Measurements from ENCODE around the gene FRMD8.

DNA sequence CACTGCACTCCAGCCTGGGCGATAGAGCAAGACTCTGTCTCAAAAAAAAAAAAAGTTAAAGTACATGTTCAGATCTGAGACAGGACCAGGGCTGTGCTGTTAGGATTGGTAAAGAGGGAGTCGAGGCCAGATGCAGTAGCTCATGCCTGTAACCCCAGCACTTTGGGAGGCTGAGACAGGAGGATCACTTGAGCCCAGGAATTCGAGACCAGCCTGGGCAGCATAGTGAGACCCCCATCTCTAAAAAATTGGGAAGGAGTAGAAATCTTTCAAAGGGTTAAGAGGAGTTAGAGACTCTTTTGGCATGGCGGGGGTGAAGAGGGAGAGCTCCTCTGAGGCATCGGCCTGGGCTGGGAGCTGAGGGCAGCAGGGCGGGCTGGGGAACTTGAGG is 15.8 kb upstream of the FRMD8 start:
- TF ChIP-seq, protein P1, sequence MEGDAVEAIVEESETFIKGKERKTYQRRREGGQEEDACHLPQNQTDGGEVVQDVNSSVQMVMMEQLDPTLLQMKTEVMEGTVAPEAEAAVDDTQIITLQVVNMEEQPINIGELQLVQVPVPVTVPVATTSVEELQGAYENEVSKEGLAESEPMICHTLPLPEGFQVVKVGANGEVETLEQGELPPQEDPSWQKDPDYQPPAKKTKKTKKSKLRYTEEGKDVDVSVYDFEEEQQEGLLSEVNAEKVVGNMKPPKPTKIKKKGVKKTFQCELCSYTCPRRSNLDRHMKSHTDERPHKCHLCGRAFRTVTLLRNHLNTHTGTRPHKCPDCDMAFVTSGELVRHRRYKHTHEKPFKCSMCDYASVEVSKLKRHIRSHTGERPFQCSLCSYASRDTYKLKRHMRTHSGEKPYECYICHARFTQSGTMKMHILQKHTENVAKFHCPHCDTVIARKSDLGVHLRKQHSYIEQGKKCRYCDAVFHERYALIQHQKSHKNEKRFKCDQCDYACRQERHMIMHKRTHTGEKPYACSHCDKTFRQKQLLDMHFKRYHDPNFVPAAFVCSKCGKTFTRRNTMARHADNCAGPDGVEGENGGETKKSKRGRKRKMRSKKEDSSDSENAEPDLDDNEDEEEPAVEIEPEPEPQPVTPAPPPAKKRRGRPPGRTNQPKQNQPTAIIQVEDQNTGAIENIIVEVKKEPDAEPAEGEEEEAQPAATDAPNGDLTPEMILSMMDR (IDR thresholded peaks at IDR 0.05; ENCODE audit: poor library complexity, severe bottlenecking) = no peak
- TF ChIP-seq, protein P2, sequence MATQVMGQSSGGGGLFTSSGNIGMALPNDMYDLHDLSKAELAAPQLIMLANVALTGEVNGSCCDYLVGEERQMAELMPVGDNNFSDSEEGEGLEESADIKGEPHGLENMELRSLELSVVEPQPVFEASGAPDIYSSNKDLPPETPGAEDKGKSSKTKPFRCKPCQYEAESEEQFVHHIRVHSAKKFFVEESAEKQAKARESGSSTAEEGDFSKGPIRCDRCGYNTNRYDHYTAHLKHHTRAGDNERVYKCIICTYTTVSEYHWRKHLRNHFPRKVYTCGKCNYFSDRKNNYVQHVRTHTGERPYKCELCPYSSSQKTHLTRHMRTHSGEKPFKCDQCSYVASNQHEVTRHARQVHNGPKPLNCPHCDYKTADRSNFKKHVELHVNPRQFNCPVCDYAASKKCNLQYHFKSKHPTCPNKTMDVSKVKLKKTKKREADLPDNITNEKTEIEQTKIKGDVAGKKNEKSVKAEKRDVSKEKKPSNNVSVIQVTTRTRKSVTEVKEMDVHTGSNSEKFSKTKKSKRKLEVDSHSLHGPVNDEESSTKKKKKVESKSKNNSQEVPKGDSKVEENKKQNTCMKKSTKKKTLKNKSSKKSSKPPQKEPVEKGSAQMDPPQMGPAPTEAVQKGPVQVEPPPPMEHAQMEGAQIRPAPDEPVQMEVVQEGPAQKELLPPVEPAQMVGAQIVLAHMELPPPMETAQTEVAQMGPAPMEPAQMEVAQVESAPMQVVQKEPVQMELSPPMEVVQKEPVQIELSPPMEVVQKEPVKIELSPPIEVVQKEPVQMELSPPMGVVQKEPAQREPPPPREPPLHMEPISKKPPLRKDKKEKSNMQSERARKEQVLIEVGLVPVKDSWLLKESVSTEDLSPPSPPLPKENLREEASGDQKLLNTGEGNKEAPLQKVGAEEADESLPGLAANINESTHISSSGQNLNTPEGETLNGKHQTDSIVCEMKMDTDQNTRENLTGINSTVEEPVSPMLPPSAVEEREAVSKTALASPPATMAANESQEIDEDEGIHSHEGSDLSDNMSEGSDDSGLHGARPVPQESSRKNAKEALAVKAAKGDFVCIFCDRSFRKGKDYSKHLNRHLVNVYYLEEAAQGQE (IDR thresholded peaks at IDR 0.05; ENCODE audit: borderline replicate concordance) = no peak
- TF ChIP-seq RAD21 (conservative IDR thresholded peaks at IDR 0.05) (no peak), MXI1 (conservative IDR thresholded peaks at IDR 0.05; ENCODE audit: poor library complexity, severe bottlenecking) (no peak), POLR2AphosphoS5 (IDR thresholded peaks at IDR 0.05) (no peak)

Data from neural cell (in vitro differentiated cells).